Spleen (tissue), 7 donors: Measurements from ENCODE around the gene HNRNPDL.

Experiments used
- CTCF ChIP-seq, 11 experiments: fragments of 200-600 bp in 7 of 11; fragments of 450-650 bp in 4 of 11; sonication (generic) in 4 of 11; IDR thresholded peaks in 8 of 11; conservative IDR thresholded peaks in 3 of 11; 1 replicate in 7 of 11; 2 replicates in 4 of 11; pipeline versions ENCODE4 v1.4.0 to v1.8.0; 2016 to 2021; ENCODE audit warnings: antibody characterized with exemption in 11 of 11, inconsistent platforms in 4 of 11, mild to moderate bottlenecking in 1 of 11
- POLR2A ChIP-seq, 3 donors: fragments of 450-650 bp; IDR thresholded peaks; one replicate each; pipeline ENCODE4 v1.5.1; 2017; ENCODE audit warnings: antibody characterized with exemption in 3 of 3, mild to moderate bottlenecking in 1 of 3
- donor health status: DM: no; HTN: no; CAD: no; lungs with moderate emphysema.
- donor health status: DM: no; HTN: no; CAD: no.
- donor health status: DM: no; HTN: no; CAD: no.

GRCh38 chr4:82467471-82467870 lies 37.2 kb upstream of the HNRNPDL start:
- TF ChIP-seq CTCF (IDR thresholded peaks at IDR 0.05 in 8 of 11, conservative IDR thresholded peaks at IDR 0.05 in 3 of 11) = no peak
- TF ChIP-seq POLR2A (IDR thresholded peaks at IDR 0.05) = no peak
